ENCODE measurements around the gene LIPF.

LIPF gene

GRCh38 chr10:88659725-88660597 is 4.3 kb upstream of the LIPF start:
- TF ChIP-seq ZNF565 (CRISPR knock-in tag; conservative IDR thresholded peaks at IDR 0.05; ENCODE audit: low read depth): no peak
- TF ChIP-seq OSR1 (CRISPR knock-in tag; IDR thresholded peaks at IDR 0.05): no peak
- no peak for TF ChIP-seq TCF4 (CRISPR knock-in tag; IDR thresholded peaks at IDR 0.05; ENCODE audit: borderline replicate concordance)
- TF ChIP-seq CSDC2 (CRISPR knock-in tag; IDR thresholded peaks at IDR 0.05): no peak
- TF ChIP-seq ZNF8 (CRISPR knock-in tag; IDR thresholded peaks at IDR 0.05): no peak
- TF ChIP-seq ARNTL (CRISPR knock-in tag; IDR thresholded peaks at IDR 0.05; ENCODE audit: borderline replicate concordance, low read depth): no peak
- no peak for TF ChIP-seq ZFP30 (CRISPR knock-in tag; IDR thresholded peaks at IDR 0.05)
- no peak for TF ChIP-seq TSHZ2 (CRISPR knock-in tag; IDR thresholded peaks at IDR 0.05)
- no peak for TF ChIP-seq SNAI2 (CRISPR knock-in tag; IDR thresholded peaks at IDR 0.05)
- TF ChIP-seq GLIS3 (CRISPR knock-in tag; IDR thresholded peaks at IDR 0.05): no peak
- no peak for TF ChIP-seq POU6F1 (CRISPR knock-in tag; IDR thresholded peaks at IDR 0.05; ENCODE audit: borderline replicate concordance, low read depth)
- TF ChIP-seq TOX (CRISPR knock-in tag; IDR thresholded peaks at IDR 0.05; ENCODE audit: borderline replicate concordance): no peak
- ATAC-seq: peak; percentile 67

GRCh38 chr10:88660598-88660884 is 3.7 kb upstream of the LIPF start:
- peak; percentile 62; the same call in 2 of the 3 replicates for ATAC-seq
- TF ChIP-seq ESRRG (CRISPR knock-in tag; IDR thresholded peaks at IDR 0.05) (no peak), PPARA (CRISPR knock-in tag; IDR thresholded peaks at IDR 0.05; ENCODE audit: borderline replicate concordance) (no peak), ISL1 (CRISPR knock-in tag; IDR thresholded peaks at IDR 0.05) (no peak), BACH2 (CRISPR knock-in tag; IDR thresholded peaks at IDR 0.05; ENCODE audit: borderline replicate concordance) (no peak), TCF4 (CRISPR knock-in tag; IDR thresholded peaks at IDR 0.05; ENCODE audit: borderline replicate concordance) (no peak), ZFP3 (CRISPR knock-in tag; IDR thresholded peaks at IDR 0.05) (no peak), GLIS3 (CRISPR knock-in tag; IDR thresholded peaks at IDR 0.05) (no peak), ZNF8 (CRISPR knock-in tag; IDR thresholded peaks at IDR 0.05) (no peak), OSR1 (CRISPR knock-in tag; IDR thresholded peaks at IDR 0.05) (no peak), TOX (CRISPR knock-in tag; IDR thresholded peaks at IDR 0.05; ENCODE audit: borderline replicate concordance) (no peak), TSHZ2 (CRISPR knock-in tag; IDR thresholded peaks at IDR 0.05) (no peak), CREB5 (CRISPR knock-in tag; IDR thresholded peaks at IDR 0.05; ENCODE audit: low read depth) (no peak), RARB (CRISPR knock-in tag; IDR thresholded peaks at IDR 0.05) (no peak), PATZ1 (CRISPR knock-in tag; IDR thresholded peaks at IDR 0.05; ENCODE audit: borderline replicate concordance) (no peak), ARNTL (CRISPR knock-in tag; IDR thresholded peaks at IDR 0.05; ENCODE audit: borderline replicate concordance, low read depth) (no peak), ZC3H10 (CRISPR knock-in tag; IDR thresholded peaks at IDR 0.05) (no peak), ZNF565 (CRISPR knock-in tag; conservative IDR thresholded peaks at IDR 0.05; ENCODE audit: low read depth) (no peak)
